Tongue (tissue), 1 donor: ENCODE measurements around the gene NACC1. TPM values are rescaled to one million over a fixed set of nuclear protein-coding genes. Genes with fewer than 3 reads are reported as not detected.

Source experiments
- total RNA-seq: library from RNA; depleted of rRNA; stranded (reverse); fragments of >200 nt; gene quantifications from one replicate; pipeline ENCODE4 v1.2.3, GENCODE V29; 2014

NACC1 gene
- total RNA-seq, 1 donor from 2014 or later: 16.2 TPM

Other genes starting within 250 kb of the NACC1 start
- 9.1 TPM for gene DNASE2, start 236.8 kb upstream of the NACC1 start, total RNA-seq
- gene KLF1, start 231.1 kb upstream of the NACC1 start, total RNA-seq: 1.6 TPM
- 46.5 TPM for gene GCDH, start 227.1 kb upstream of the NACC1 start, total RNA-seq
- gene SYCE2, start 199.0 kb upstream of the NACC1 start, total RNA-seq: not detected
- 36.9 TPM for gene FARSA, start 184.6 kb upstream of the NACC1 start, total RNA-seq
- gene CALR, start 179.7 kb upstream of the NACC1 start, total RNA-seq: 383 TPM
- gene RAD23A, start 172.4 kb upstream of the NACC1 start, total RNA-seq: 77.8 TPM
- gene GADD45GIP1, start 161.0 kb upstream of the NACC1 start, total RNA-seq: 30.1 TPM
- gene DAND5, start 148.7 kb upstream of the NACC1 start, total RNA-seq: not detected
- 144 TPM for gene NFIX, start 122.8 kb upstream of the NACC1 start, total RNA-seq
- gene LYL1, start 15.4 kb upstream of the NACC1 start, total RNA-seq: 4.2 TPM
- 20.9 TPM for gene TRMT1, start 1.5 kb upstream of the NACC1 start, total RNA-seq
- 48.4 TPM for gene STX10, start 32.1 kb downstream of the NACC1 start, total RNA-seq
- 29.8 TPM for gene IER2, start 32.1 kb downstream of the NACC1 start, total RNA-seq